ENCODE measurements around the gene HS3ST3A1. TPM values are rescaled to one million over a fixed set of nuclear protein-coding genes. Genes with fewer than 3 reads are reported as not detected.

Gene HS3ST3A1
- total and polyA plus RNA-seq, 4 donors: 0.40 to 6.5 (median 2.5) TPM

DNA sequence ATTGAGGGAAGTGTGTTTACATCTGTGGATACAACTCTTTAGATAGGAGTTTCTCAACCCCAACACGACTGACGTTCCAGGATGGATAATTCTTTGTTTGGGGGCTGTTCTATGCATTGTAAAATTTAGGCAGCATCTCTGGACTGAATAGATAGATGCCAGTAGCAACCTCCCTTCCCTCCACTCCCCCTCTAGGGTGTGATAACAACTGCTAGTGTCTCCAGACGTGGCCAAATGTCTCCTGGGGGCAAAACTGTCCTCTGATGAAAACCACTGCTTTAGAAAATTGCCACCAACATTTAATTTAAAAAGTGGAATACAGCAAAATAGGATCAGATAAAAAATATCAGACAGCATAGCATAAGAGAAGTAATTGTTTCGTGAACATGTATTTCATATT, 79.9 kb downstream of the HS3ST3A1 start:
- Histone ChIP-seq H3K9ac (ENCODE audit: low read depth in 1 of 2, low read length in 2 of 2) (no peak overlapping the region), H3K4me3 (ENCODE audit: low read depth in 1 of 3, low read length in 3 of 3) (no peak overlapping the region), H3K4me1 (ENCODE audit: control insufficient read depth in 4 of 4, insufficient read depth in 4 of 4, low read length in 3 of 4) (no peaks in the 10 kb centered on the region), H3K27me3 (ENCODE audit: control insufficient read depth in 4 of 4, insufficient read depth in 4 of 4, low read length in 3 of 4) (no peaks in the 10 kb centered on the region), H3K9me3 (ENCODE audit: control insufficient read depth in 4 of 4, low read length in 3 of 4) (no peaks in the 10 kb centered on the region), H3K27ac (ENCODE audit: low read depth in 1 of 2, low read length in 2 of 2) (no peak overlapping the region), H3K36me3 (ENCODE audit: control insufficient read depth in 4 of 4, insufficient read depth in 3 of 4, low read depth in 1 of 4, low read length in 3 of 4) (no peaks in the 10 kb centered on the region)
- WGBS: 79% methylated on average over 4 of the region's 4 CpGs
- no peak for DNase-seq (ENCODE audit: low spot score)
- TF ChIP-seq CTCF (IDR thresholded peaks at IDR 0.05; ENCODE audit: low read depth, low read length, missing input control): no peak
- no peak for TF ChIP-seq SP1 (IDR thresholded peaks at IDR 0.05)
- TF ChIP-seq RXRA (IDR thresholded peaks at IDR 0.05): no peak
- TF ChIP-seq, protein P1, sequence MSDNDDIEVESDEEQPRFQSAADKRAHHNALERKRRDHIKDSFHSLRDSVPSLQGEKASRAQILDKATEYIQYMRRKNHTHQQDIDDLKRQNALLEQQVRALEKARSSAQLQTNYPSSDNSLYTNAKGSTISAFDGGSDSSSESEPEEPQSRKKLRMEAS (IDR thresholded peaks at IDR 0.05): no peak
- no peak for TF ChIP-seq HNF4G (IDR thresholded peaks at IDR 0.05)

DNA sequence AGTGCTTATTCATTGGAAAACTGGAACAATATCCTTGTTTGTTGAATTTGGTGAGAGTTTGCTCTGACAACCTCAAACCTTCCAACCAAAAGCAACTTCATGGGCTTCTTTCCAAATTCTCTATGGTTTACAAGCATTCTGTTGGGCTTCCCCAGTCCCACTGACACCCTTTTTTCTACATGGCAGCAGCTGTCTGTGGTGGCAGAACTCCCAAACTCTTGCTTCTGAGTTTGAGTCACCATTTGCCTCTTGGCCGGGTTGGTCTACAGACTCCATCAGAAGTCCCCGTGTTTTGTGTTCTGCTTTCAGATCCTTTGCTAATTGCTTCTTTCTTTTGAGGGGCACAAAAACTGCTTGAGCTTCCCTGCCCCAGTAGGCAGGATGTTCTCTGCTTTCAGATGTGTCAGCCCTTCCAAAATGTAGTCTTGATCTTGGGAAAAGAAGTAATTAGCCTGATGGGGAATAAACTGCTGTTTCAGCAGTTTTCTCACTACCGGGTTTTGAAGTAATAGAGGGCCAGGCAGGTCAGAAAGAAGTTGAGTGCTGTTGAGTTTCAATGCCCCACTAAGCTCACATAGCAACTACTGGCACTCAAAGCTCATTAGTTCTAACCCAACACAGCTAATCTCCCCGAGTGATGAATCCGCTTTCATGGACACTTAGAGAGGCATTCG, 80.7 kb downstream of the HS3ST3A1 start:
- Histone ChIP-seq H3K4me3 (ENCODE audit: low read depth in 1 of 3, low read length in 3 of 3) (no peak overlapping the region), H3K9ac (ENCODE audit: low read depth in 1 of 2, low read length in 2 of 2) (no peak overlapping the region), H3K4me1 (ENCODE audit: control insufficient read depth in 4 of 4, insufficient read depth in 4 of 4, low read length in 3 of 4) (no peaks in the 10 kb centered on the region), H3K27me3 (ENCODE audit: control insufficient read depth in 4 of 4, insufficient read depth in 4 of 4, low read length in 3 of 4) (no peaks in the 10 kb centered on the region), H3K9me3 (ENCODE audit: control insufficient read depth in 4 of 4, low read length in 3 of 4) (no peaks in the 10 kb centered on the region), H3K36me3 (ENCODE audit: control insufficient read depth in 4 of 4, insufficient read depth in 3 of 4, low read depth in 1 of 4, low read length in 3 of 4) (no peaks in the 10 kb centered on the region), H3K27ac (ENCODE audit: low read depth in 1 of 2, low read length in 2 of 2) (no peak overlapping the region)
- no peak for TF ChIP-seq RXRA (IDR thresholded peaks at IDR 0.05)
- TF ChIP-seq, protein P2, sequence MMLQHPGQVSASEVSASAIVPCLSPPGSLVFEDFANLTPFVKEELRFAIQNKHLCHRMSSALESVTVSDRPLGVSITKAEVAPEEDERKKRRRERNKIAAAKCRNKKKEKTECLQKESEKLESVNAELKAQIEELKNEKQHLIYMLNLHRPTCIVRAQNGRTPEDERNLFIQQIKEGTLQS (IDR thresholded peaks at IDR 0.05): no peak
- DNase-seq (ENCODE audit: low spot score): no peak
- WGBS: 74% methylated on average over 6 of the region's 6 CpGs

GRCh38 chr17:13518261-13519000, 83.3 kb downstream of the HS3ST3A1 start:
- DNase-seq (ENCODE audit: low spot score): no peak
- H3K9me3 ChIP-seq (ENCODE audit: control insufficient read depth in 4 of 4, low read length in 3 of 4): no peaks in the 10 kb centered on the region
- no peaks in the 10 kb centered on the region for H3K36me3 ChIP-seq (ENCODE audit: control insufficient read depth in 4 of 4, insufficient read depth in 3 of 4, low read depth in 1 of 4, low read length in 3 of 4)
- no peak overlapping the region for H3K4me3 ChIP-seq (ENCODE audit: low read depth in 1 of 3, low read length in 3 of 3)
- 83% methylated on average over 2 of the region's 2 CpGs for WGBS
- H3K4me1 ChIP-seq (ENCODE audit: control insufficient read depth in 4 of 4, insufficient read depth in 4 of 4, low read length in 3 of 4): no peaks in the 10 kb centered on the region
- H3K27ac ChIP-seq (ENCODE audit: low read depth in 1 of 2, low read length in 2 of 2): no peak overlapping the region
- H3K9ac ChIP-seq (ENCODE audit: low read depth in 1 of 2, low read length in 2 of 2): no peak overlapping the region
- no peaks in the 10 kb centered on the region for H3K27me3 ChIP-seq (ENCODE audit: control insufficient read depth in 4 of 4, insufficient read depth in 4 of 4, low read length in 3 of 4)
- TF ChIP-seq HNF4G (IDR thresholded peaks at IDR 0.05) (no peak), CTCF (IDR thresholded peaks at IDR 0.05; ENCODE audit: low read depth, low read length, missing input control) (no peak), TAF1 (conservative IDR thresholded peaks at IDR 0.05) (no peak), EGR1 (IDR thresholded peaks at IDR 0.05; ENCODE audit: low read depth in 2 of 2) (no peak), JUND (IDR thresholded peaks at IDR 0.05) (no peak), GABPA (IDR thresholded peaks at IDR 0.05 in 1 of 2, conservative IDR thresholded peaks at IDR 0.05 in 1 of 2) (no peak), NR2F2 (IDR thresholded peaks at IDR 0.05) (no peak), RXRA (IDR thresholded peaks at IDR 0.05) (no peak), RAD21 (IDR thresholded peaks at IDR 0.05) (no peak), YY1 (IDR thresholded peaks at IDR 0.05) (no peak), SP1 (IDR thresholded peaks at IDR 0.05) (no peak), FOXA1 (IDR thresholded peaks at IDR 0.05) (no peak), HNF4A (conservative IDR thresholded peaks at IDR 0.05) (no peak)
- TF ChIP-seq, protein P3, sequence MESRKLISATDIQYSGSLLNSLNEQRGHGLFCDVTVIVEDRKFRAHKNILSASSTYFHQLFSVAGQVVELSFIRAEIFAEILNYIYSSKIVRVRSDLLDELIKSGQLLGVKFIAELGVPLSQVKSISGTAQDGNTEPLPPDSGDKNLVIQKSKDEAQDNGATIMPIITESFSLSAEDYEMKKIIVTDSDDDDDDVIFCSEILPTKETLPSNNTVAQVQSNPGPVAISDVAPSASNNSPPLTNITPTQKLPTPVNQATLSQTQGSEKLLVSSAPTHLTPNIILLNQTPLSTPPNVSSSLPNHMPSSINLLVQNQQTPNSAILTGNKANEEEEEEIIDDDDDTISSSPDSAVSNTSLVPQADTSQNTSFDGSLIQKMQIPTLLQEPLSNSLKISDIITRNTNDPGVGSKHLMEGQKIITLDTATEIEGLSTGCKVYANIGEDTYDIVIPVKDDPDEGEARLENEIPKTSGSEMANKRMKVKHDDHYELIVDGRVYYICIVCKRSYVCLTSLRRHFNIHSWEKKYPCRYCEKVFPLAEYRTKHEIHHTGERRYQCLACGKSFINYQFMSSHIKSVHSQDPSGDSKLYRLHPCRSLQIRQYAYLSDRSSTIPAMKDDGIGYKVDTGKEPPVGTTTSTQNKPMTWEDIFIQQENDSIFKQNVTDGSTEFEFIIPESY (IDR thresholded peaks at IDR 0.05): no peak
- TF ChIP-seq, protein P2 (IDR thresholded peaks at IDR 0.05): no peak
- TF ChIP-seq, protein P1 (IDR thresholded peaks at IDR 0.05): no peak
